ENCODE data around the gene SLC13A4. TPM values are rescaled to one million over a fixed set of nuclear protein-coding genes. Genes with fewer than 3 reads are reported as not detected.
"Not testable (repeated sequence)": the region's sequence is repeated elsewhere in the genome, so short reads cannot be mapped to it uniquely, and the experiment has no call there.

The SLC13A4 gene
- total RNA-seq, 4 donors from 2014 or later, result 0.23 to 1.1 (median 0.49) TPM

DNA sequence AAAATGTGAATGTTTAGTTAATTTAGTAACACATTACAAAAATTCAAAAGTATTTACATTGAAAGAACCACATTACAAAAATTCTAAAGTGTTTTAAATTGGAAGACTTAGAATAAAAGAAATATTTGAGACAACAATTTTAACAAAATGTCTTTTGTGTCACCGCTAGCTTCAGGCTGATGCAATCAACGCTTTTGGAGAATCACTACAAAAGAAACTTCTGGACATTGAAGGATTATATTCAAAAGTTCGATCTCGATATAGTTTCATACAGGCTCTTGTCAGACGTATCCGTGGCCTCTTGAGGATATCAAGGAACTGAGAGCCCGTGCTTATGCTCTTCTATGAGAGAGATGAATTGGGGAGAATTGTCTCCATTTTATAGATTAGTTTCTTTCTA, 79.8 kb downstream of the SLC13A4 start:
- no peak overlapping the region for H3K4me3 ChIP-seq (ENCODE audit: low read depth, poor library complexity, severe bottlenecking)
- DNase-seq (ENCODE audit: low spot score in 2 of 2), result no peak
- TF ChIP-seq POLR2A (IDR thresholded peaks at IDR 0.05), result no peak
- TF ChIP-seq, protein P1, sequence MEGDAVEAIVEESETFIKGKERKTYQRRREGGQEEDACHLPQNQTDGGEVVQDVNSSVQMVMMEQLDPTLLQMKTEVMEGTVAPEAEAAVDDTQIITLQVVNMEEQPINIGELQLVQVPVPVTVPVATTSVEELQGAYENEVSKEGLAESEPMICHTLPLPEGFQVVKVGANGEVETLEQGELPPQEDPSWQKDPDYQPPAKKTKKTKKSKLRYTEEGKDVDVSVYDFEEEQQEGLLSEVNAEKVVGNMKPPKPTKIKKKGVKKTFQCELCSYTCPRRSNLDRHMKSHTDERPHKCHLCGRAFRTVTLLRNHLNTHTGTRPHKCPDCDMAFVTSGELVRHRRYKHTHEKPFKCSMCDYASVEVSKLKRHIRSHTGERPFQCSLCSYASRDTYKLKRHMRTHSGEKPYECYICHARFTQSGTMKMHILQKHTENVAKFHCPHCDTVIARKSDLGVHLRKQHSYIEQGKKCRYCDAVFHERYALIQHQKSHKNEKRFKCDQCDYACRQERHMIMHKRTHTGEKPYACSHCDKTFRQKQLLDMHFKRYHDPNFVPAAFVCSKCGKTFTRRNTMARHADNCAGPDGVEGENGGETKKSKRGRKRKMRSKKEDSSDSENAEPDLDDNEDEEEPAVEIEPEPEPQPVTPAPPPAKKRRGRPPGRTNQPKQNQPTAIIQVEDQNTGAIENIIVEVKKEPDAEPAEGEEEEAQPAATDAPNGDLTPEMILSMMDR (IDR thresholded peaks at IDR 0.05), result no peak
- WGBS, 2 donors, result 87 to 89% methylated on average over 7 of the region's 7 CpGs
- intact Hi-C loops (cut with DNase I; ENCODE audit: low total_unique reads), result loop anchor here (10.0 kb wide), 1 partner anchor 373 kb away; no protein-coding TSS in a partner anchor

- intact Hi-C loops (cut with DNase I; ENCODE audit: low total_unique reads), result loop anchor here (10.0 kb wide), 1 partner anchor 373 kb away; no protein-coding TSS in a partner anchor
- TF ChIP-seq, protein P1 (IDR thresholded peaks at IDR 0.05), result no peak
- TF ChIP-seq POLR2A (IDR thresholded peaks at IDR 0.05), result no peak
Observed at GRCh38 chr7:135647755-135648154, 80.2 kb downstream of the SLC13A4 start.

DNA sequence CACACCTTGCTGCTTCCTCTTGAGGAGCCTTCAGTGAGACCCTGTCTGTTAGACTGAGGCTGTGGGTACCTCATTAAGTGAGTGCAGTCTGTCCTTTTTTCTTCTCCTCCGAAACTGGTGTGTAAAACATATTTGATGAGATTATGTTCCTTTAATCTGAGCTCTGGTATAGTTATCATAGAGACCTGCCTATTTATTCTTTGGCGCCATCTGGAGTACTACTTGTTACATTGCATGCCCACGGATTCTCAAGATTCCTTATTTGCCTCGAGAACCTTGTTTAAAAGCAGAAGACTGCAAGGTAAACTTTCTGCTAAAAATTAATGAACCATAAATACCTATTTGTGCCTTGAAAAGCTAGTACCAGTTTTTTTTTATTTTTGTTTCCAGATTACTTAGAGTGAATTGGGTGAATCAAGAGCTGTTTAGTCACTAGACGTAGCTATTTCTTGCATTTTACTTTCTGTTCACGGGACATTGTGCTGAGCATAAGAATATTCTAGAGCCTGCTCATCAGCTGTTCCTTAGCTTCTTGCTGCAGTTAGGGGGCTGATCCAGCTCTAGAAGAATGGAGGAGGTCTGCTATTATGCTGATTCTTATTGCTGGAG, 82.6 kb downstream of the SLC13A4 start:
- no peak overlapping the region for H3K4me3 ChIP-seq (ENCODE audit: low read depth, poor library complexity, severe bottlenecking)
- WGBS, 2 donors, result 39 to 45% methylated on average over 6 of the region's 6 CpGs
- intact Hi-C loops (cut with DNase I; ENCODE audit: low total_unique reads), result loop anchor here (10.0 kb wide), 1 partner anchor 371 kb away; no protein-coding TSS in a partner anchor
- no peak for TF ChIP-seq POLR2A (IDR thresholded peaks at IDR 0.05)
- TF ChIP-seq, protein P1 (IDR thresholded peaks at IDR 0.05), result no peak
- DNase-seq (ENCODE audit: low spot score in 2 of 2), result no peak

More at GRCh38 chr7:135647755-135648154, 80.2 kb downstream of the SLC13A4 start:
- DNase-seq (ENCODE audit: low spot score in 2 of 2), result no peak
- WGBS, 2 donors, result 87 to 90% methylated on average over 1 of the region's 1 CpG
- no peak overlapping the region for H3K4me3 ChIP-seq (ENCODE audit: low read depth, poor library complexity, severe bottlenecking)

DNA sequence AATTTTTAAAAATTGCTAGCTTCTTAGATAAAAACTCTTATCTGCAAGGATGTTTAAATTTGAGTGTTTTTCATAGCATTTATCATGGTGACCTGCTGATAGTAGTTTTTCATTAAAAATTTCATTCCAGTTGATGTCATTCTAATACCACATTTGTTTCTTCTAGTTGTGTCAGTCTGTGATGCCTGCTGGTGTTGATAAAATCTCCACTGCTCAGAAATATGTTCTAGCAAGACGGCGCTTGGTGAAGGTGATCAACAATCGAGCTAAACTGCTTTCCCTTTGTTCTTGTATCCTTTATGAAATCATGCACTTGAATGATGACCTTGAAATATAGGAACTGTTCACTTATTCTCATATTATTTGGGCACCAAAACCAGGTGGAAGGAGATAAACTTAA, 83.3 kb downstream of the SLC13A4 start:
- TF ChIP-seq, protein P1 (IDR thresholded peaks at IDR 0.05), result no peak
- TF ChIP-seq POLR2A (IDR thresholded peaks at IDR 0.05), result no peak
- H3K4me3 ChIP-seq (ENCODE audit: low read depth, poor library complexity, severe bottlenecking), result no peak overlapping the region
- intact Hi-C loops (cut with DNase I; ENCODE audit: low total_unique reads), result loop anchor here (10.0 kb wide), 1 partner anchor 370 kb away; no protein-coding TSS in a partner anchor
- no peak for DNase-seq (ENCODE audit: low spot score in 2 of 2)
- 63 to 71% methylated on average over 3 of the region's 3 CpGs for WGBS, 2 donors

DNA sequence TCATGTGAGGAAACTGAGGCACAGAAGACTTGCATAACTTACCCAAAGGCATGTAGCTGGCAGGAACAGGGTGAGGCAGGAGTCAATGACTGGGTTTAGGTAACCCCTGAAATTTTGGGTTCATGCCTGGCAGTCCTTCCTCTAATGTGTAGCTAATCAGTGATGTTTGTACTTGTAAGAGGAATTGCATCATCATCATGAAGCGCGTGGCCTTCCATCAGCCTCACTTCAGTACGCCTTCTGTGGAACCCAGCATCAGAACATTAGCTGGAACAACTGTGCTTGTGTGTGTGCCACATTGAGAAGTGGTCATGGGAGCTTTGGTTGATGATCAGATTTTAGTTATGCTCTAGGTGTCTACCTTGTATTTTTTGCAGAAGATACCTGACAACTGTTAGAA, 83.8 kb downstream of the SLC13A4 start:
- no peak overlapping the region for H3K4me3 ChIP-seq (ENCODE audit: low read depth, poor library complexity, severe bottlenecking)
- 71 to 88% methylated on average over 3 of the region's 3 CpGs for WGBS, 2 donors
- DNase-seq (ENCODE audit: low spot score in 2 of 2), result no peak
- TF ChIP-seq, protein P1 (IDR thresholded peaks at IDR 0.05), result no peak
- no peak for TF ChIP-seq POLR2A (IDR thresholded peaks at IDR 0.05)
- intact Hi-C loops (cut with DNase I; ENCODE audit: low total_unique reads), result loop anchor here (10.0 kb wide), 1 partner anchor 369 kb away; no protein-coding TSS in a partner anchor

DNA sequence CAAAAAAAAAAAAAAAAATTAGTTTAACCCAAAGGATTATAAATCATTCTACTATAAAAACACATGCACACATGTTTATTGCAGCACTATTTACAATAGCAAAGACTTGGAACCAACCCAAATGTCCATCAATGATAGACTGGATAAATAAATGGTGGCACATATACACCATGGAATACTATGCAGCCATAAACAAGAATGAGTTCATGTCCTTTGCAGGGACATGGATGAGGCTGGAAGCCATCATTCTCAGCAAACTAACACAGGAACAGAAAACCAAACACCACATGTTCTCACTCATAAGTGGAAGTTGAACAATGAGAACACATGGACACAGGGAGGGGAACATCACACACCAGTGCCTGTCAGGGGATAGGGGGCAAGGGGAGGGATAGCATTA, 88.3 kb downstream of the SLC13A4 start:
- not testable (repeated sequence) for H3K4me3 ChIP-seq (ENCODE audit: low read depth, poor library complexity, severe bottlenecking); DNase-seq (ENCODE audit: low spot score in 2 of 2)
- intact Hi-C loops (cut with DNase I; ENCODE audit: low total_unique reads), result loop anchor here (10.0 kb wide), 1 partner anchor 365 kb away; no protein-coding TSS in a partner anchor

Measured in lower leg skin (tissue), 4 donors.